NCI-H2196 (cell line): ENCODE data around the gene CERK.
A peak's percentile ranks its signal among the peaks of the same experiment; 100 is the strongest.

Source experiments
- DNase-seq: peaks from one replicate; lab custom pipeline; 2025; ENCODE audit not compliant: unreplicated experiment; lab: John Stamatoyannopoulos, UW

Gene CERK

GRCh38 chr22:46764779-46765485, 26.9 kb upstream of the CERK start:
- peak; percentile 58 for DNase-seq

DNA sequence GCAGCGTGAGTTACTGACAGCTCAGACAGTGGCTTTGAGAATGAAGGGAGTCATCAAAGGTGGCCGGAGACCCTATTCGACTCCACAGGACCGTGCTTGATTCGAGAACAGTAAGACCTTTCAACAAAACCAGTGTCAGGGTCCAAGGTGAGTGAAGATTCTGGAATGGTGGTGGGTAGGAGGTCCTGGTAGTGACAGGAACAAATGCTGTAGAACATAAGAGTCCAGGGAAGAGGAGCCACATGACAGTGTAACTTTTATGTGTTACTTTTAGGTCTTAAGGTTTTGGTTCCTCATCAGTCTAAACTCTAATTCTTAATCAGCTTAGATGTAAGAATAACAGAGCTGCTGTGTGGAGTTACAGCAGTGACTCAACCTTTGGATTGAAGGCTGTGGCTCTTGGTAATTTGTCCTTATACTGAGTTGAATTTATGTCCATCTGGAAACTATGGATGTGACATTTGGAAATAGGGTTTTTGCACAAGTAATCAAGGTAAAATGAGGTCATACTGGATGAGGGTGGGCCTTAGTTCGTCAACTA, 26.2 kb upstream of the CERK start:
- no peak for DNase-seq

DNA sequence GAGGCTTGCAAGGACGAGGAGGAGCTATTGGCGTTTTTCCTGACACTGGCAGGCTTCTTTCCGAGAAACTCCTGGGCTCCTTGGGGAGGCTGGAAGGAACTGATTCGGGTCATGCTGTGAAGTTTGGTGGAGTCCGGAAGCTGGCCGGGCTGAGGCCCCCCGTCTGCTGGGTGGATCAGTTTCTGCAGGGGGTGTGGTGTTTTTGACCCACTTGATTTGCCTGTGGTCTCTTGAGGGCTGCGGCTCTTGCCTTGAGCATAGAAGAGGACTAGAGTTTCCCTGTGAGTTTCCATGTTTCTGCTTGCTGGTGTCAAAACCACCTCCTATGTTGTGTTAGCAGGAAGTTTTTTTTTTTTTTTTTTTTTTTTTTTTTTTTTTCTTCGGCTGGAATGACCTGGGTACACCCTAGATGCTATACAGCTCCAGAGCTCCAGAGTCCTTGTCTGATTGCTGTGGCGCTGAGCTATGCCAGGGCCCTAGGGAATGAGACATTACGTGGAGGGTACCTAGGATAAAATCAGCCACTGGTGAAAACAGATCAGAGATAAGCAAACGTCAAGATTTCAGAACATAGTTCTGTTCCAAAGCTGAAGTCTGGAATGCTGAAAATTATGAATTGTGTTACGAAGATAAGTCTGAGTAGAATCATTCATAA, 25.1 kb upstream of the CERK start:
- DNase-seq: no peak

DNA sequence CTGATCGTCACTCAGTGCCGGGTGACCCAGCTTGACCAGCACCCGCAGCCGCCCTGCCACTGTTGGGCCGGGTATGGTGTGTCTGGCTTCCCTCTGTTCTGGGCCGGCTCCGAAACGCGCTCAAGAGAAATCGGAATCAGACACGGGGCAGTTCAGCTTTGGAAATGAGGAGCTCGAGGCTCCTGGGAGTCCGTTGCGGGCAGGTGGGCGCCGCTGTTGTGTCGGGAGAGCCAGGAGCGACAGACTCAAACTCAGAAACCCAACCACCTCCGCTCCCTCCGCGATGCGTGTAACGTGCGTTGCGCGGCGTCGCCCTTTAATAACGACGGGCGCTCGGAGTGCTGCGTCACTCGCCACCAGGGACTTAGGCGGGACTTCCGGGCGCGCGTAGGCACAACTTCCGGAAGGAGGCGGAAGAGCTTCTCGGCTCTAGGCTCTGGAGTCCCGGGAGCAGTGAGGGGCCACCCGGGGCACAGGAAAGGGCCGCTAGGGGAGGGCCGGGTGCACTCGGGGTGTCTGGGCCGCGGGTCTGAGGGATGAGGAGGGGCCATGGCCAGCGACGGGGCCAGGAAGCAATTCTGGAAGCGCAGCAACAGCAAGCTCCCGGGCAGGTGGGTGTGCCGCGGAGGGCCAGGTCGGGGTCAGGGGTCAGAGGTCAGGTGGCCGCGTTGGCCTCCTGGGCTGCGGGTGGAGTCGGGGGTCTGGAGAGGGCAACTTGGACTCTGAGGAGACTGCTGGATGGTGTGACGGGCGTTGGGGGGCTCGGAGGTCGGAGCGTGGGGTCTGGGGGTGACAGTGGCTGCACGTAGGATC, 24.4 kb upstream of the CERK start, which contains the start of gene TBC1D22A:
Gene TBC1D22A (plus strand): TSS at position 413 of the 813 bp plus-strand sequence. CDS start 137 bp downstream, at position 550.
- DNase-seq: peak; percentile 97

DNA sequence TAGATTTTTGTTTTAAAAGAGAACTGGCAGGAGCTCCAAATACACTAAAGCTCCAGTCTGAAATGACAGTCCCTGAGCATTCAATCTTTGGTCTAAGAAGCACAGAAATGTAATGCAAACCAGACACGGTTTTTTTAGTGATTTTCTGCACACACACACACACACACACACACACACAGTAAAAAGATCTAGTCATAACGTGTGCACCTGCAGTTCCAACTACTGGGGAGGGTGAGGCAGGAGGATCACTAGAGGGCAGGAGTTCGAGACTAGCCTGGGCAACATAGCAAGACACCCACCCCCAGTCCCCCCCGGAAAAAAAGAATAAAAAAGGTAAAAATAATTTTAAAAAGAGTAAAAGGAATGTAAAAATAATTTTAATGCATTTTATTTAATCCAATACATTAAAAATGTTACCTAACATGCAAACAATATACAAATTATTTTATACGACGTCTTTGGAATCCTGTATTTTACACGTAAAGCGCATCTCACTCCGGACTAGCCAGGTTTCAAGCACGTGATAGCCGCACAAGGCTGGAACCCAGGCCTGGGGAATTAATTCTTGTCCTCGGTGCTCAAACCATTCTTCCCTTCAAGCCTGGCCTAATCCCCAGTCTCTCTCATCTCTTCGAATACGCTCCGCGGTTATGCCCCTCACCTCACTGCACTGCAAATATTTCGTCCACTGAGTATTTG, 23.6 kb upstream of the CERK start:
- DNase-seq: no peak

DNA sequence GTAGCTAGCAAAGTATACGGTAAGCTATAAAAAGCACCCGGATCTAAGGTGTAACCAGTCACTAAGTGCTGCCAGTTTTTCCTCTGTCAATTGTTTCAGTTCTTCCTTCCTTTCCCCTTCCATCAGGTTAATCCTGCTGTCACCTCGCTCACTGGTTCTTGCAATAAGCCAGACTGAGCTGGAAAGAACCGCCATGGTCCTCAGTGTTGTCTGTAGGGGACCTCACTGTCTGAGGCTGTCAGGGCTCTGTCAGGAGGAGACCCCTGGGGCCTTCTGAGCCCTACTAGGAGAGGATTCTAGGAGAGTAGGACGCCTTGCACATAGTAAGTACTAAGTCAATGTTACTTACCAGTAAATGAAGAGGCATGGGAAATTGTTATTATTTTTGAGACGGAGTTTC, 23.0 kb upstream of the CERK start:
- no peak for DNase-seq

DNA sequence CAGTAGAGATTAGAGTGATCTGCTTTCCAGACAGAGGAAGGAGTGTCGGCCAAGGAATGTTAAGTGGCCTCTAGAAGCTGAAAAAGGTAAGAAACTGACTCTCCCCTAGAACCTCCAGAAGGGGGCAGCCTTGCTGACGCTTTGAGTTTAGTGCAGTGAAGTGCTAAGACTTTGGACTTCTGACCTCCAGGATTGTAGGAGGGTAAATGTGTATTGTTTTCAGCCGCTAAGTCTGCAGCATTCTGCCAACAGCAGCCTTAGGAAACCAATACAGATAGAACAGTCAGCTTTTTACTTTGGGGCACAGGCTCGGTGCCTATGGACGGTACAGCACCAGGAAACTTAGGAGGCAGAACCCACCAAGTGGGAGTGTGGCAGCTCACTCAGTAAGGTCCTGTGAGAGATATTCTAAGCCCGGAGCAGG, 20.8 kb upstream of the CERK start:
- peak; percentile 82 for DNase-seq

- DNase-seq: no peak
These were observed 20.1 kb upstream of the CERK start for GRCh38 chr22:46758121-46758520.

DNA sequence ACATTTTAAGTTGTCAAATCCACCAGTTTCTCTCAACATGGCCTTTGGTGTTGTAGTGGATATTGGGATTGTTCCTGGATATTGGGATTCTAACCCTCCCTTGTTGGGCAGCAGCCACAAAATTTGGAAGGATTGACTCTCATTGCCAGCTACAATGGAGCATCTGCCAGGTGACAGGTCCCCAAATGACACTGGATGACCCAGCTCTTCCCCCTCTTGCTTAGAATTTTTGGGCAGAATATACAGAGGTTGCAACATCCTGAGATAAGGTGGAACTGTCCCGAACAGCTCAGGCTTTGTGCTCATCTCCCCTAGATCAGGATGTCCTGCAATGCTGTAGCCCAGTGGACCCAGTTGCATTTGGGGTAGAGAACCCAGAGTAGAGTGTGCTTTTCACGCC, 19.1 kb upstream of the CERK start:
- no peak for DNase-seq

- no peak for DNase-seq
These were observed 18.0 kb upstream of the CERK start for GRCh38 chr22:46756097-46756496.

DNA sequence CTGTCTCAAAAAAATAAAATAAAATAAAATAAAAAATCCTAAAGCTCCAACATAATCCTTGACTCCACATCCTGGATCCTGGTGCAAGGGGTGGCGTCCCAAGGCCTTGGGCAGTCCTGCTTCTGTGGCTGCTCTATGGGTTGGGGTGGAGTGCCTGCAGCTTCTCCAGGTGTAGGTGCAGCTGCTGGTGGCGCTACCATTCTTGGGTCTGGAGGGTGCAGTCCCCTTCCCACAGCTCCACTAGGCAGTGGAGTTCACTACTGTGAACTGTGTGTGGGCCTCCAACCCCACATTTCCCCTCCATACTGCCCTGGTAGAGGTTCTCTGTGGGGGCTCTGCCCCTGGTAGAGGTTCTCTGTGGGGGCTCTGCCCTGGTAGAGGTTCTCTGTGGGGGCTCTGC, 17.5 kb upstream of the CERK start:
- no peak for DNase-seq

GRCh38 chr22:46754826-46755225, 16.8 kb upstream of the CERK start:
- no peak for DNase-seq

DNA sequence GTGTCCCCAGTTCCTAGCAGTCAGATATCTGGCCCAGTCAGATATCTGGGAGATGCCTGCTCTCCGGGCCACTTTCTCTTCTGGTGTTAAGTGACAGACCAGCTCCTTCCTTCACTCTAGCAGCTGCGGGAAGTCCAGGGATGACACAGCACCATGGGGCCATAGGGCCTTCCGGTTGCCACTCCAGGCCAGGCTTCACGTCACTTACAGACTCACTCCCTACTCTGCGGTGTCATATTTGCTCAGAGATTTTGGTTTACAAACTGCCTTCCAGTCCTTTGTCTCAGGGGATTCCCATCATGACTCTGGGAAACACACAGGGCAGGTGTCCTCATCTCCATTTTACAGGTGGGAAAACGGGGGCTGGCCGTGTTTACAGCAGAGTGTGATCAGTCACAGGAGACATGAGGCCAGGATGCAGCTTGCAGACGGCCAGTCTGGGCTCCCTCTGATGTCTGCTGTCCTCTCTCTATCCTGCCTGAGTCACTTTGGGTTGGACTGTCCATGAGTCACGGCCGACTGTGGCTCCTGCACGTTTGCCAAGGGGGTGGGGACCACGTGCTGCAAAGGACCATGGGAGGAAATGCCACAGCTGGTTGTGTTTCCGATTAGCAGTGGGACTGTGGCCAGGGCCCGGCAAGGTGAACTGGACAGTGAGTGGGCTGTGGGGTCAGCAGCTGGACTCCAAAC, 16.2 kb upstream of the CERK start:
- DNase-seq: peak; percentile 65

- DNase-seq: no peak
These were observed 15.7 kb upstream of the CERK start for GRCh38 chr22:46753761-46754109.

DNA sequence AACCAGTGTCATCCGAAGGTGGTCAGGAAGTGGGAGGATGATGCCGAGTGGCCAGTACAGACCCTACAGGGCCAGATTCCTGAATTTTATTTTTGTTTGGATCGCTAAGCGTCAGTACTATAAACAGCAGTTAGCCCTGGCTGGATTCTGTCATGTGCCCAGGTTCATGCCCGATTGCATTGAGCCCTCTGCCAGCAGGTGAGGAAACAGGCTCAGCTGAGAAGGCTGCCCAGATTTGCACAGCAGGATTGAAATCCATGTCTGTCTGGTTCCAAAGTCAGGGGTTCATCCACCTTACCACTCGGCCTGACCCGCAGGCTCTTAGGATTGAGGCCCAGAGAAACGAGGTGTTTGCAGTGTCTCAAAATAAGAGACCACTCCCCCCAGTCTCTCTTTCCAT, 15.3 kb upstream of the CERK start:
- DNase-seq: no peak

- no peak for DNase-seq
These were observed 14.9 kb upstream of the CERK start for GRCh38 chr22:46752988-46753310.

DNA sequence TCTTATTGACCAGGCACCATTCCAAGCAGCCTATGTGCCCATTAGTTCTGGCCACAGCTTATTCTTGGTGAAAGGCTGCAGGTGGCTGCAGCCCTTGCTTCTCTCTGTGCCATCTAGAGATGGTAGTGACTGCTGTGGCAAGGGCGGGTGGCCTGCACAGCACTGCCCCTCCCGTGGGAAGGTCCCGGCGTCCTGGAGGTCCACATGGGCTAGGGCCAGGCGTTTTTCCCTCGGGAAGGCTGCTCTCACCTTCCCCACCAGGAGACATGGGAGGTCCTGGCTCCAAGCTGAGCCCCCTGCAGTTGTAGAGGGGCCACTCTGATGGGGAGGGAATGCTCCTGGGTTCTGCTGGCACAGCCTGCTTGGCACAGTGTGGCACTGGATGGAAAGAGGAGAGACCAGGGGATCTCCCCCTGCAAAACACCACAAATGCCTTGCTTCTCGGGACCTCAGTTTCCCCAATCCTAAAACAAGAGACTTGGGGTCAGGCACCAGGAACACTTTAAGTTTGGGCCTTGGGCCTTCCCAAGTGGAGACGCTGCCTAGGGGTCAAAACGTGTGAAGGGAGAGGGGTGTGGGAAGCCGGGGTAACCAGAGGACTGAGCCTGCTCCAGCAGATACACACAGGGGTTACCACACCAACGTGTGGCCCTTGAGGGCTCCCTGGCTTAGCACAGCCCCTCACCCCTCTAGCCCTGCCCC, 14.4 kb upstream of the CERK start:
- no peak for DNase-seq

- DNase-seq: peak; percentile 60
These were observed 12.9 kb upstream of the CERK start for GRCh38 chr22:46750863-46751443.

GRCh38 chr22:46750530-46750800, 12.4 kb upstream of the CERK start:
- no peak for DNase-seq
